DMS153 treated with DMSO at 0.1 percent for 48 hours (cell line): ENCODE results near the gene TTC19.
"Not testable (repeated sequence)": the region's sequence is repeated elsewhere in the genome, so short reads cannot be mapped to it uniquely, and the experiment has no call there.

ENCODE experiments used
- DNase-seq: peaks from one replicate; lab custom pipeline; 2025; ENCODE audit not compliant: unreplicated experiment; lab: John Stamatoyannopoulos, UW

The TTC19 gene

DNA sequence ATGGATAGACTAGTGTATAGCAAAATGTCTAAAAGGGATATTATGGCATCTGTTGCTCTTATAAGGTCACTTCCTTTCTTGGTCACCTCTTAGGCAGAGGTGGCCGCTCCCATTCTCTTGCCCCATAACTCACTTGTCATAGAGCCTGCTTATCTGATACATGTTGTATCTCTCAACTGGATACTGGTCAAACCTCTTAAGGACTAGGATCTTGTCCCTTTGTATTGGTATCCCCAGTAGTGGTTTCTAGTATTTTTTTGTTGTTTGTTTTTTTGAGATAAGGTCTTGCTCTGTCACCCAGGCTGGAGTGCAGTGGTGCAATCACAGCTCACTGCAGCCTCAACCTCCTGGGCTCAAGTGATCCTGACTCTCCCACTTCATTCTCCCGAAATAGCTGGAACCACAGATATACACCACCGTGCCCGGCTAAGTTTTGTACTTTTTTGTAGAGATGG, 27.1 kb upstream of the TTC19 start:
- DNase-seq, result no peak

GRCh38 chr17:15973016-15973415, 26.6 kb upstream of the TTC19 start:
- DNase-seq, result no peak

GRCh38 chr17:15973834-15974233, 25.8 kb upstream of the TTC19 start:
- DNase-seq, result no peak

DNA sequence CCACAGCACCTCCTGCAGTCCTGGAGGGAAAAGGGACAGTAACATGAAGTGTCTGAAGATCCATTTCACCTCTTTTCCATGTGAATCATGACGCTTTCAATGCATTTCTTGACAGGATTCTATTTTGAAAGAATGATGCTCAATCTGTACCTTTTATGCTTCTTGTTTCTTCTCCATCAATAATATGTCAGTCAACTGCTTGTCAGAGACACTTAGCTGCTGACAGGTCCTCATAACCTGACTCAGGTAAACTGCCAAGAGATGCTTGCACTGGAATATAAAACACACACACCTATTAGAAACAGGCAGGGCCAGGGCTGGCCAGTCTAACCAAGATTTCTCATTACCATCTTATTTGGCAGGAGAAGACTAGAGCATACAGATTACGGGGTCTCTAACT, 21.7 kb upstream of the TTC19 start:
- no peak for DNase-seq

DNA sequence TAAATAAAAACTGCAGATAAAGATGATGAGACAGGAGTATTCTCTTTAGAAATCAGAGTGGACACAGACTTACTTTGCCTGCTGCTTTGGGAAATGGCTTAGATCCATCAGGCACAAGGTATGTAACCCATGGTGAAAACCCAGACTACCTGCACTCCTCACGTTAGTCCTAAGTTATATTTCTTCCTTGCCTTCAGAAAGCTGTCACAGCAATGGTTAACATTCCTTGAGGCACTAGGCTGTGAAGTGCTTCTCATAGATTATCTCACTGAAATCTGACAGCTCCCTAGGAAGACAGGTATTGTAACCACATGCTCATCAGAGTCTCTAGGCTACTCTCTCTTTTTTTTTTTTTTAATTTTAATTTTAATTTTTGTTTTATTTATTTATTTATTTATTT, 21.0 kb upstream of the TTC19 start:
- DNase-seq, result no peak

- DNase-seq, result not testable (repeated sequence)
These were observed 20.6 kb upstream of the TTC19 start for GRCh38 chr17:15979013-15979412.

DNA sequence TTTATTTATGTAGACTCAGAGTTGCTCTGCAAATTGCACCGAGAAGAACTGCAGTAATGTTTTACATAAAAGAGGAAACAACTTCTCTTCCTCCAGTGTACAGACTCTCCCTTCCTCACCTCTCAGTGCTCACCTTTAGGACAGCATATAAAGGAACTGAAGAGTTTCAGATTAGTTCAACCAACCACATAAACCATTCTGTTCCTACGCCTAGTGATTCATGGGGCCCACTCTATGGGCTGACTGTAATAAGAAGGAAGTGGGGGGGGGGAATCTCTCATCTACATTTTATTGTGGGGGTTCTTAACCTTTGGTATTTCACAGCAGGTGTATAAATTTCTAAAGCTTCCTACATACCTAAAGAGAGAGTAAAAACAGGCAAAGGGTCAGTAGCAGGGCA, 18.4 kb upstream of the TTC19 start:
- DNase-seq, result no peak

DNA sequence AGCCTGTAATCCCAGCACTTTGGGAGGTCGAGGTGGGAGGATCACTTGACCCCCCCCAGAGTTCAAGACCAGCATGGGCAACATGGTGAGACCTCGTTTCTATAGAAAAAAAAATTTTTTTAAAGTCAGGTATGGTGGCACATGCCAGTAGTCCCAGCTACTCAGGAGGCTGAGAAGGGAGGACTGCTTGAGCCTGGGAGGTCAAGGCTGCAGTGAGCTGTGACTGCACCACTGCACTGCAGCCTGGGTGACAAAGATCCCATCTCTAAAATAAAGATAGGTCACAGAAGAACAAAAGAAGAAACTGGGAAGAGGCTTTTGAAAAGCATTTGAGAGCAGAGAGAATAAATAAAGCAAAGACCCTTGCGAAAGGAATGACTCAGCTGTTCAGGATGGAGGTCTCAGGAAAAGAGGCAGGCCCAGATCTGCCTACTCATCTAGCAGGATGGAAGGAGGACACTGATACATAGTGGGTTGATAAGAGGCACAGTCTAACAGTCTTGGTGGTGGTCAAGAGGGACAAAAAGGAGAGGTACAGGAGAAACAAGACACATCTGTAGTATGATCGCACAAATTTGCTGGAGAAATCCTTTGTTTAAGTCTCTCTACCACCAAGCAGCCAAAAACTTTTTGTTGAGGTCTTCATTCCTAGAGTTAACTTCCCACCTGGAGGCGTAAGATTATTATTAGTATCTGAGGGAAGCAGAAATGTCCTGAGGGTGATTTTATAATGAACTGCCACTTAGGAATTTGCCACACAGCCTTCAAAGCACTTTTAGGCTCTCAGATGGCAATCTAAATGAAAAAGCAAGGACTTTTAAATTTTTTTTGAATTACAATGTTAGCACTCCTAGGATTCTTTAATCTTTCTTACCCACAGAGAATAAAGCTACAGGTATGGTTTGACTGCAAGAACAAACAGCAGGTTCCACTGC, 17.7 kb upstream of the TTC19 start:
- no peak for DNase-seq

GRCh38 chr17:15996322-15996721, 3.3 kb upstream of the TTC19 start:
- no peak for DNase-seq

DNA sequence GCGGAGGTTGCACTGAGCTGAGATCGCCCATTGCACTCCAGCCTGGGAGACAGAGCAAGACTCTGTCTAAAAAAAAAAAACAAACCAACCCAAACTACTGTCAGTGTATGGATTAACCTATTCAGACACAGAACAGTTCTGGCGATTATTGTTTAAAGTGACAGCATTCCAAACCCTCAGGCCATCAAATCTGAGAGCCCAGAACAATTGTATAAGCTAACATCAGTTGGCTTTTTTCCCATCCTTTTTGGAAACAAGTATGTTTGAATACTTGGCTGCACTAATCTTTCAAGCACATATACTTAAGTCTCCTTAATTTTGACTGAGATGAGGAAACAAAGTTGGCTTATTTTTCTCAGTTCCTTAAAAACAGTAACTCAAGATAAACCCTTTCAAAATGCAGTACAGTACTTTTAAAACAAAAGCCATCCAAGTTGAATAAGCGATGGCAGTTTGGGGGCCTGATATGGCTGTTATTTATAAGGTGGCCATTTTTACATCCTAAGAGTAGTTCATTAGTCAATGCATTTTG, 1.5 kb upstream of the TTC19 start:
- DNase-seq, result no peak

DNA sequence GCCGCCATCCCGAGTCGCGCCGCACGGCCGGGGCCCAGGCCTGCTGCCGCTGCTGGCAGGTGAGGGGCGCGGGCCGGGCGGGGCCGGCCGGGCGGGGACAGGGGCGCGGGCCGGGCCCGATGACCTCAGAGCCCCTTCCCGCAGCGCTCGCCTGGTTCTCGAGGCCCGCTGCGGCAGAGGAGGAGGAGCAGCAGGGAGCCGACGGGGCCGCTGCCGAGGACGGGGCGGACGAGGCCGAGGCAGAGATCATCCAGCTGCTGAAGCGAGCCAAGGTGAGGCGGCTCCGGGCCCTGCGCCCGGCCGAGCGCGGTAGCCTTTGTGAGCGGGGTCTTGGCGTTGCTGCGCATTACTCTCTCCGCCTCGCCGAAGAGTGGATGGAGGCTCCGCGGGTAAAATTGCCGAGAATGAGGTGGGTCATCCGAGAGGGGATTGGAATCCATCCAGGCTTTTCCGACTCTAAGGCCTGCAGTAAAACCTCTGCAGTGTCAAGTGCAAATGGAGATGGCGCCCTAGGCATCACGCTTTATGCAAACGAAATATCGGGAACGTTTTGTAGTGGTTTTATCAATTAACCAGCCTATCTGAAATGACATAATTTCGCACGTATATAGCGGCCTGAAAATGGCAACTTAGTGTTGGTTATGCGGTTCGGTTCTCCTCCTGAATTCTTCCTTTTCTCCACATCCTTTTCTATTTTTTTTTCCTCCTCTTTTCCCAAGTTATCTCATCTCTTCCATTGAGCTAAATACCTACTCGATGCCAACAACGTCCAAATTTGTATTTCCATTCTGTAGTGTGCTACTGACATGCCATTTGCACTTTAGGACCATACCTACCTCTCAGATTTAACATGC, 577 bp downstream of the TTC19 start:
- no peak for DNase-seq

GRCh38 chr17:16001226-16001897, 1.7 kb downstream of the TTC19 start:
- no peak for DNase-seq

DNA sequence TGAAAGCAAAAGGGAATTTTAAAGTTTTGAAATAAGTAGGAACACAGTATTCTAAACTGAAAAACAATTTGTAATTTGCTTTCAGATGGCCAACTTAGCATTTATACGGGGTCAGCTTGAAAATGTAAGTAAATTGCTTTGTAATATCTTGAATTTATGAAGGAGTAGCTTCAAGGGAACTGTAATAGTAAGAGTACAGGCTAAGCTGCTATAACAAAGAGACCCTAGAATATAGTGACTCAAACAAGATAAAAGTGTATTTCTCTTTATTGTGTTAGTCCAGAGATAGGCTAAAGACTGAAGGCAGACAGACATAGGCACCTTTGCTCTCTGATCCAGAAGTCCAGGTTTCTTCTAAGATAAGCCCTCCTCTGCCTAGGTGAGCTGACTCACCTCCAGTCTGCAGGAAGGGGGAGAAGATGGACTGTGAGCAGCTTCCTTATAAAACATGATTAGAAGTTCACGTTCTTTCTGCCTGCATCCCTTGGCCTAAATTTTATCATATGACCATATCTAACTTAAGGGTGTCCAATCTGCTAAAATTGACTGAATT, 3.2 kb downstream of the TTC19 start:
- DNase-seq, result no peak

GRCh38 chr17:16003841-16004240, 4.2 kb downstream of the TTC19 start:
- DNase-seq, result no peak

- DNase-seq, result no peak
These were observed 6.0 kb downstream of the TTC19 start for GRCh38 chr17:16005636-16006035.

GRCh38 chr17:16007439-16007838, 7.8 kb downstream of the TTC19 start:
- DNase-seq, result no peak

GRCh38 chr17:16013943-16014407, 14.4 kb downstream of the TTC19 start:
- no peak for DNase-seq

- no peak for DNase-seq
These were observed 19.7 kb downstream of the TTC19 start for GRCh38 chr17:16019347-16019746.

- no peak for DNase-seq
These were observed 24.3 kb downstream of the TTC19 start for GRCh38 chr17:16023881-16024280.

- DNase-seq, result no peak
These were observed 25.6 kb downstream of the TTC19 start for GRCh38 chr17:16025202-16025601.

DNA sequence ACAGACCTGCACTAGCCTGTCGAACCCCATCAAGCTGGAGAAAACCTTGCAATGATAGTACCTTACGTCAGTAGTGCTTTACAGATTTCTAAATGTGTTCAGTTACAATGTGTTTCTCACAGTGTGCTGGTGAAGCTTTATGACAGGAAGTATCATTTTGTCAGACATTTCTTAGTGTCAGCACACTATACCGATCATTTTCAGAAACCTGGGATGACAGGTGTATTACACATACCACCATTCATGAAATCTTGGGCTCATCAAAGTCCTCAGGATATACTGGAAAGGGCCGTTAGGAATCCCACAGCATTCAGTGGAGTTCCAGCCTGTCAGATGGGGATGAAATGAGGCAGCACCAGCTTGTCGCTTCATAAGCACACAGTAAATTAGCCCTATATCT, 27.3 kb downstream of the TTC19 start:
- no peak for DNase-seq
